ENCODE results near the gene MCIDAS. TPM values are rescaled to one million over a fixed set of nuclear protein-coding genes. Genes with fewer than 3 reads are reported as not detected.

Gene MCIDAS
- total and polyA plus RNA-seq, 2 of the 13 experiments (the other 11 are each of a cell fraction or from before 2014, with no cell fraction given), result not detected

GRCh38 chr5:55226934-55227663 is at the start of gene MCIDAS (continued):
- TF ChIP-seq RXRB (CRISPR knock-in tag; IDR thresholded peaks at IDR 0.05; ENCODE audit: borderline replicate concordance), result no peak
- no peak for TF ChIP-seq DDIT3 (CRISPR knock-in tag; IDR thresholded peaks at IDR 0.05)
- TF ChIP-seq TOE1 (CRISPR knock-in tag; IDR thresholded peaks at IDR 0.05), result no peak
- TF ChIP-seq MYPOP (CRISPR knock-in tag; IDR thresholded peaks at IDR 0.05), result peak; percentile 94; the same call in 1 of the 2 replicates
- TF ChIP-seq EHMT2 (IDR thresholded peaks at IDR 0.05; ENCODE audit: borderline replicate concordance, low read depth, low read length), result no peak
- TF ChIP-seq HMGXB4 (CRISPR knock-in tag; IDR thresholded peaks at IDR 0.05; ENCODE audit: borderline replicate concordance in 1 of 2, low read depth in 1 of 2), result peak in 1 of 2 experiments; percentile 61; a peak in 1 of 4 replicates
- TF ChIP-seq HNRNPK (IDR thresholded peaks at IDR 0.05; ENCODE audit: low read depth, low read length, poor library complexity, severe bottlenecking), result peak; percentile 12
- TF ChIP-seq REXO4 (CRISPR knock-in tag; IDR thresholded peaks at IDR 0.05; ENCODE audit: borderline replicate concordance), result no peak
- no peak for TF ChIP-seq ZNF207 (IDR thresholded peaks at IDR 0.05; ENCODE audit: borderline replicate concordance)
- TF ChIP-seq MED8 (CRISPR knock-in tag; IDR thresholded peaks at IDR 0.05; ENCODE audit: insufficient replicate concordance), result peak; percentile 42
- TF ChIP-seq ZBTB34 (CRISPR knock-in tag; IDR thresholded peaks at IDR 0.05), result no peak
- TF ChIP-seq KDM1A (CRISPR knock-in tag; IDR thresholded peaks at IDR 0.05), result 0 out of 2 replicates have a peak, but pooled peaks have one; percentile 35
- no peak for TF ChIP-seq ZNF362 (CRISPR knock-in tag; IDR thresholded peaks at IDR 0.05; ENCODE audit: borderline replicate concordance)
- no peak for TF ChIP-seq KMT2B (CRISPR knock-in tag; IDR thresholded peaks at IDR 0.05)
- TF ChIP-seq NFE2 (CRISPR knock-in tag; IDR thresholded peaks at IDR 0.05), result no peak
- peak; percentile 30; the same call in 1 of the 2 replicates for TF ChIP-seq CTCF (CRISPR knock-in tag; IDR thresholded peaks at IDR 0.05)
